Effector memory CD4-positive, alpha-beta T cell (primary cell): ENCODE results near the gene KCNH3.
"Not testable (repeated sequence)": the region's sequence is repeated elsewhere in the genome, so short reads cannot be mapped to it uniquely, and the experiment has no call there.

Source experiments
- DNase-seq, 3 donors: peaks; one replicate each; pipeline ENCODE4 v3.0.0-alpha.2; 2020
- H3K27ac ChIP-seq: 2 replicates; pipeline ENCODE4 v1.7.0; 2013; ENCODE audit warnings: mild to moderate bottlenecking, low read length, moderate library complexity; ENCODE audit not compliant: insufficient read depth, poor library complexity, severe bottlenecking
- H3K27me3 ChIP-seq: replicated peaks from 2 replicates; pipeline ENCODE4 v1.7.0; 2013; ENCODE audit warnings: mild to moderate bottlenecking, low read length; ENCODE audit not compliant: insufficient read depth, control insufficient read depth, poor library complexity, severe bottlenecking
- H3K36me3 ChIP-seq: 2 replicates; pipeline ENCODE4 v1.7.0; 2013; ENCODE audit warnings: mild to moderate bottlenecking, low read length, moderate library complexity; ENCODE audit not compliant: control insufficient read depth, insufficient read depth
- H3K4me1 ChIP-seq: 2 replicates; pipeline ENCODE4 v1.7.0; 2013; ENCODE audit warnings: low read length, mild to moderate bottlenecking; ENCODE audit not compliant: control insufficient read depth, insufficient read depth, poor library complexity, severe bottlenecking
- H3K4me3 ChIP-seq: 2 replicates; pipeline ENCODE4 v1.7.0; 2013; ENCODE audit warnings: low read length, low read depth, mild to moderate bottlenecking; ENCODE audit not compliant: insufficient read depth, poor library complexity, severe bottlenecking
- H3K9me3 ChIP-seq: 2 replicates; pipeline ENCODE4 v1.7.0; 2013; ENCODE audit warnings: mild to moderate bottlenecking, low read length, moderate library complexity; ENCODE audit not compliant: control insufficient read depth

The KCNH3 gene

DNA sequence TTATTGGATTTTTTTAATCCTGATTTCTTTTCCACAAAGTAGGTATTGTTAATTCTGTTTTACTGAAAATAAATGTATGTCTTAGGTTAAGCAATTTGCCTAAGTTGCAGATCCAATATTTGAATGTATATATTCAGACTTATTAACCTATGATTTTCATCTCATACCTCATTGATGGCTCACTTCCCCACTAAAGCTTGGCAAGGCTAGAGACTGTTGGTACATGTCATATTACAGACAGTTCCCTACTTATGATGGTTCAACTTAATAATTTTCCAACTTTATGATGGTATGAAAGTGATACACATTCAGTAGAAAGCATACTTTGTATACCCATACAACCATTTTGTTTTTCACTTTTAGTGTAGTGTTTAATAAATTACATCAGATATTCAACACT, 33.2 kb upstream of the KCNH3 start:
- Histone ChIP-seq H3K27ac (no peak overlapping the region), H3K9me3 (no peaks in the 10 kb centered on the region), H3K27me3 (no peaks in the 10 kb centered on the region), H3K4me1 (no peaks in the 10 kb centered on the region), H3K4me3 (no peak overlapping the region), H3K36me3 (no peaks in the 10 kb centered on the region)
- no peak for DNase-seq

DNA sequence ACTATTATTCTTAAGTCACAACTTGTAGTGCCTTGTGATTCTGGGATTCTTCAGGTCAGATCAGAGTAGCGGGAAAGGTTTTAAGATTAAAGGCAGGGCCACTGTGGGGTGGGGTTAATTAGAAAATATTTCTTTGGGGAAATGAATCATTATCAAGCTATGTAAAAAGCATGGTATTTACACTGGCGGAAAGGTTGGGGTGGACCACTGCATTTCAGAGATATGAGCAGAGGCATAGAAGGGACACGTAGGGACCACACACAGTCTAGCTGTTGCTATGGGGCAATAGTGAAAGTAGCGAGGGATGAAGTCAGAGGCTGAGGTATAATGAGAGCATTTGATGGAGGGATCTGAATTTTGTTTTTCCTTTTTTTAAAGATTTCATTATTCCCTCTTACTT, 31.7 kb upstream of the KCNH3 start:
- no peaks in the 10 kb centered on the region for H3K27me3 ChIP-seq
- no peaks in the 10 kb centered on the region for H3K36me3 ChIP-seq
- no peak for DNase-seq
- no peaks in the 10 kb centered on the region for H3K9me3 ChIP-seq
- no peak overlapping the region for H3K27ac ChIP-seq
- no peaks in the 10 kb centered on the region for H3K4me1 ChIP-seq
- H3K4me3 ChIP-seq = no peak overlapping the region

DNA sequence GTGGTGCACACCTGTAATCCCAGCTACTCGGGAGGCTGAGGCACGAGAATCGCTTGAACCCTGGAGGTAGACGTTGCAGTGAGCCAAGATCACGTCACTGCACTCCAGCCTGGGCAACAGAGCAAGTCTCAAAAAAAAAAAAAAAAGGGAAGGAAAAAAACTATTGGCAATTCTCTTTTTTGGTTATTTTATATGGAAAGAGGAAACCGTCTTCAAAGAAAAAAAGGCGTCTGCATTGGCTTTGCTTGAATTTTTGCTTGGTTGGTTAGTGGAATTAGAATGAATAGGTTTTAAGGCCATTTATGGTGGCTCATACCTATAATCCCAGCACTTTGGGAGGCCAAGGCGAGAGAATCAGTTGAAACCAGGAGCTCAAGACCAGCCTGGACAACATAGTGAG, 29.1 kb upstream of the KCNH3 start:
- H3K27ac ChIP-seq, H3K4me3 ChIP-seq, H3K4me1 ChIP-seq, H3K27me3 ChIP-seq, H3K36me3 ChIP-seq, H3K9me3 ChIP-seq, DNase-seq: not testable (repeated sequence)

GRCh38 chr12:49511410-49511809, 27.4 kb upstream of the KCNH3 start:
- Histone ChIP-seq H3K27me3 (no peaks in the 10 kb centered on the region), H3K9me3 (no peaks in the 10 kb centered on the region), H3K4me3 (no peak overlapping the region), H3K36me3 (no peaks in the 10 kb centered on the region), H3K27ac (no peak overlapping the region), H3K4me1 (no peaks in the 10 kb centered on the region)
- no peak for DNase-seq

GRCh38 chr12:49512546-49512945, 26.3 kb upstream of the KCNH3 start:
- no peaks in the 10 kb centered on the region for H3K27me3 ChIP-seq
- H3K9me3 ChIP-seq = no peaks in the 10 kb centered on the region
- DNase-seq = no peak
- H3K4me1 ChIP-seq = no peaks in the 10 kb centered on the region
- no peak overlapping the region for H3K27ac ChIP-seq
- H3K4me3 ChIP-seq = no peak overlapping the region
- no peaks in the 10 kb centered on the region for H3K36me3 ChIP-seq

GRCh38 chr12:49515266-49515665, 23.6 kb upstream of the KCNH3 start:
- H3K27ac ChIP-seq = no peak overlapping the region
- no peaks in the 10 kb centered on the region for H3K9me3 ChIP-seq
- DNase-seq = no peak
- H3K27me3 ChIP-seq = no peaks in the 10 kb centered on the region
- no peak overlapping the region for H3K4me3 ChIP-seq
- H3K36me3 ChIP-seq = no peaks in the 10 kb centered on the region
- H3K4me1 ChIP-seq = no peaks in the 10 kb centered on the region

DNA sequence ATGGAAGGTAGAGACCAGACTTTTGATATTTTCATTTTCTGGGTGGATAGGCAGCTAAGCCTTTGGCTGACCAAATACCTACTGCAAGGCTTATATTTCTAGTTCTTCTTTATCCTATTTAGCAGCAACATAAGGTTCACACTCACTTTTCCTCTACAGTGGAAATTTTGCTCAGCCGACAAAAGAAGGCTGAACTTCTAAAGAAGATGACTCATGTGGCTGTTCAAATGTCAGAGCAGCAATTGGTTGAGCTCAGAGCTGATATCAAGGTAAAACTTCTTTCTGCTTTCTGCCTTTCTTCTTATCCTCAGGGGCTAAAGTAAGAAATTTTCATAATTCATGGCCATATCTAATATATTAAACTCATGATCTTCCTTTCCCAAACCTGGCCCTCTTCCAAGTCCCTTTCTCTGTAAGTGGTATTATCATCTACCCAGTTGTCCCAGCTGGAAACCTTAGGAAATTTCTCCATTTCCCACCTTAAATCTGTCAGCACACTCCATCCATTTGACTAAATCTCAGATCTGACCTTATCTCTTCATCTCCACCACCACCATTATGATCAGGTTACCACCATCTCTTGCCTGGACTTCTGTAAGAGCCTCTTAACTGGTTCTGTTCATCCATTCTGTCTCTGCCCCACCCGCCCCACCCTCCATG, 19.8 kb upstream of the KCNH3 start:
- no peak overlapping the region for H3K4me3 ChIP-seq
- no peaks in the 10 kb centered on the region for H3K36me3 ChIP-seq
- no peak for DNase-seq
- H3K27me3 ChIP-seq = no peaks in the 10 kb centered on the region
- no peak overlapping the region for H3K27ac ChIP-seq
- H3K9me3 ChIP-seq = no peaks in the 10 kb centered on the region
- no peaks in the 10 kb centered on the region for H3K4me1 ChIP-seq

- no peaks in the 10 kb centered on the region for H3K4me1 ChIP-seq
- no peaks in the 10 kb centered on the region for H3K36me3 ChIP-seq
- H3K4me3 ChIP-seq = no peak overlapping the region
- DNase-seq = no peak
- no peaks in the 10 kb centered on the region for H3K9me3 ChIP-seq
- H3K27me3 ChIP-seq = no peaks in the 10 kb centered on the region
- H3K27ac ChIP-seq = no peak overlapping the region
Measured at GRCh38 chr12:49519574-49519936, 19.3 kb upstream of the KCNH3 start.

DNA sequence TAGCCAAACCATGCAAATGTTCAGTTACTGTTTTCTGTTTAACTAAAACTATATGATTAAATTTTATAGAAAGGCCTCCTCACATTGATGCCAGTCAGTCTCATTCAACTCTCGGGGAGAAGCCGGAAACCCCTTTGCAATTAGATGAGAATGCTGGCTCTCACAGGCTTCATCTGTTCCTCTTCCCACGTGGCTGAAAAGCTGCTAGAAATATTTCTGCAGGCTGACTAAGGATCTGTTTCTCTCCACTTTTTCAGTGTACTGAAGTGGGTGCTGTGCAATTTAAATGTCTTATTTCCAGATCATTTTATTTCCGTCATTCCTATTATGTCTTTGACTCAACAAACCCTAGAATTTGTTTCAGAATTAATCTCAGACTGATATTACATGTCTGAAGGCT, 17.4 kb upstream of the KCNH3 start:
- H3K4me3 ChIP-seq = no peak overlapping the region
- DNase-seq = no peak
- H3K4me1 ChIP-seq = no peaks in the 10 kb centered on the region
- H3K9me3 ChIP-seq = no peaks in the 10 kb centered on the region
- H3K36me3 ChIP-seq = peaks cover 4% of the 10 kb centered on the region
- H3K27ac ChIP-seq = no peak overlapping the region
- no peaks in the 10 kb centered on the region for H3K27me3 ChIP-seq

- no peaks in the 10 kb centered on the region for H3K27me3 ChIP-seq
- DNase-seq = no peak
- no peak overlapping the region for H3K4me3 ChIP-seq
- H3K27ac ChIP-seq = no peak overlapping the region
- H3K36me3 ChIP-seq = peaks cover 4% of the 10 kb centered on the region
- H3K4me1 ChIP-seq = no peaks in the 10 kb centered on the region
- H3K9me3 ChIP-seq = no peaks in the 10 kb centered on the region
Measured at GRCh38 chr12:49524660-49525324, 14.0 kb upstream of the KCNH3 start.
